Stimulated activated naive B cell treated with anti-CD40 and anti-IgM and Interleukin-4, amounts not matched to agents 10 μg/mL and 1 μg/mL and 100 μg/mL, for 72 hours (primary cell): ENCODE data around the gene PAK4.

ENCODE experiments used
- ATAC-seq, 2 donors: fragments of 150-1000 bp; cut with Tn5 transposase; replicated peaks; 2 replicates each; pipeline ENCODE4 v1.10.0; 2021; ENCODE audit warnings: moderate library complexity in 1 of 2
- DNase-seq: peaks from one replicate; pipeline ENCODE4 v3.0.0; 2021
- H3K27ac Mint-ChIP-seq: one replicate; pipeline ENCODE4 v1.8.0; 2022; ENCODE audit warnings: mild to moderate bottlenecking, mixed read lengths
- H3K27me3 Mint-ChIP-seq, 2 donors: one replicate each; pipeline ENCODE4 v1.8.0; 2022; ENCODE audit warnings: mixed read lengths in 2 of 2
- H3K36me3 Mint-ChIP-seq, 2 donors: one replicate each; pipeline ENCODE4 v1.8.0; 2022; ENCODE audit warnings: mixed read lengths in 2 of 2, mild to moderate bottlenecking in 1 of 2
- H3K4me1 Mint-ChIP-seq, 2 donors: one replicate each; pipeline ENCODE4 v1.8.0; 2022; ENCODE audit warnings: mixed read lengths in 2 of 2, mild to moderate bottlenecking in 1 of 2
- H3K4me3 Mint-ChIP-seq, 2 donors: one replicate each; pipeline ENCODE4 v1.8.0; 2022; ENCODE audit warnings: mild to moderate bottlenecking in 2 of 2, mixed read lengths in 2 of 2, moderate library complexity in 1 of 2
- H3K9me3 Mint-ChIP-seq, 2 donors: one replicate each; pipeline ENCODE4 v1.8.0; 2022; ENCODE audit warnings: mixed read lengths in 2 of 2, mild to moderate bottlenecking in 1 of 2

The PAK4 gene

GRCh38 chr19:39195755-39196154, 70.2 kb downstream of the PAK4 start:
- no peak for DNase-seq
- Mint-ChIP-seq H3K27ac (no peak overlapping the region), H3K4me1 (peaks cover 9 to 23% of the 10 kb centered on the region in 2 donors), H3K9me3 (no peaks in the 10 kb centered on the region), H3K27me3 (peaks cover 59 to 66% of the 10 kb centered on the region in 2 donors), H3K36me3 (no peaks in the 10 kb centered on the region), H3K4me3 (no peak overlapping the region)
- ATAC-seq, result no peak

GRCh38 chr19:39196320-39196719, 70.7 kb downstream of the PAK4 start:
- DNase-seq (no peak), ATAC-seq (peak in 1 of 2 donors; percentile 9)
- Mint-ChIP-seq H3K27me3 (peaks cover 64 to 68% of the 10 kb centered on the region in 2 donors), H3K27ac (no peak overlapping the region), H3K36me3 (no peaks in the 10 kb centered on the region), H3K4me1 (peaks cover 9 to 23% of the 10 kb centered on the region in 2 donors), H3K9me3 (no peaks in the 10 kb centered on the region), H3K4me3 (no peak overlapping the region)

GRCh38 chr19:39196860-39197562, 71.4 kb downstream of the PAK4 start, which contains the start of gene NCCRP1:
TSS of gene NCCRP1 (plus strand) at chr19:39196964. CDS start at chr19:39196983, 19 bp downstream.
- Mint-ChIP-seq H3K27me3 (peaks cover 71 to 75% of the 10 kb centered on the region in 2 donors), H3K4me3 (peak within 1 kb of the TSS; percentile 22 to 42), H3K27ac (peak within 1 kb of the TSS; percentile 4), H3K36me3 (no peaks in the 10 kb centered on the region), H3K4me1 (peaks cover 9 to 23% of the 10 kb centered on the region in 2 donors), H3K9me3 (no peaks in the 10 kb centered on the region)
- DNase-seq, result no peak
- peak; percentile 26 to 29 for ATAC-seq

GRCh38 chr19:39197808-39198207, 72.2 kb downstream of the PAK4 start:
- Mint-ChIP-seq H3K27ac (peak overlapping the region; percentile 4), H3K9me3 (no peaks in the 10 kb centered on the region), H3K4me3 (no peak overlapping the region), H3K4me1 (peaks cover 9 to 23% of the 10 kb centered on the region in 2 donors), H3K27me3 (peaks cover 77 to 83% of the 10 kb centered on the region in 2 donors), H3K36me3 (no peaks in the 10 kb centered on the region)
- ATAC-seq, result no peak
- DNase-seq, result no peak

GRCh38 chr19:39199025-39199424, 73.4 kb downstream of the PAK4 start:
- peak in 1 of 2 donors; percentile 48 for ATAC-seq
- Mint-ChIP-seq H3K27ac (no peak overlapping the region), H3K4me3 (no peak overlapping the region), H3K4me1 (peaks cover 9 to 23% of the 10 kb centered on the region in 2 donors), H3K9me3 (no peaks in the 10 kb centered on the region), H3K27me3 (peaks cover 81 to 87% of the 10 kb centered on the region in 2 donors), H3K36me3 (no peaks in the 10 kb centered on the region)
- no peak for DNase-seq

- H3K4me1 Mint-ChIP-seq, result peaks cover 9 to 23% of the 10 kb centered on the region in 2 donors
Observed at GRCh38 chr19:39200066-39200802, 74.6 kb downstream of the PAK4 start.

GRCh38 chr19:39200803-39201115, 75.2 kb downstream of the PAK4 start:
- Mint-ChIP-seq H3K27me3 (peaks cover 79 to 89% of the 10 kb centered on the region in 2 donors), H3K9me3 (no peaks in the 10 kb centered on the region), H3K36me3 (no peaks in the 10 kb centered on the region), H3K4me3 (no peak overlapping the region), H3K27ac (no peak overlapping the region), H3K4me1 (peaks cover 9 to 18% of the 10 kb centered on the region in 2 donors)
- no peak for DNase-seq
- ATAC-seq, result no peak

More at GRCh38 chr19:39200066-39200802, 74.6 kb downstream of the PAK4 start:
- no peaks in the 10 kb centered on the region for H3K9me3 Mint-ChIP-seq
- ATAC-seq (no peak), DNase-seq (no peak)
- no peak overlapping the region for H3K27ac Mint-ChIP-seq
- H3K4me3 Mint-ChIP-seq, result no peak overlapping the region
- no peaks in the 10 kb centered on the region for H3K36me3 Mint-ChIP-seq
- H3K27me3 Mint-ChIP-seq, result peaks cover 81 to 92% of the 10 kb centered on the region in 2 donors

GRCh38 chr19:39202998-39203355, 77.4 kb downstream of the PAK4 start:
- no peak overlapping the region for H3K27ac Mint-ChIP-seq
- peaks cover 0 to under 1% of the 10 kb centered on the region in 2 donors for H3K4me1 Mint-ChIP-seq
- DNase-seq (no peak), ATAC-seq (no peak)
- H3K4me3 Mint-ChIP-seq, result no peak overlapping the region
- no peaks in the 10 kb centered on the region for H3K9me3 Mint-ChIP-seq
- H3K36me3 Mint-ChIP-seq, result no peaks in the 10 kb centered on the region
- peaks cover 71 to 82% of the 10 kb centered on the region in 2 donors for H3K27me3 Mint-ChIP-seq

GRCh38 chr19:39203372-39204341, 78.1 kb downstream of the PAK4 start, which contains the start of gene SYCN:
TSS of gene SYCN (minus strand) at chr19:39204263. CDS start at chr19:39204254, 9 bp downstream.
- H3K4me3 Mint-ChIP-seq, result no peak within 1 kb of the TSS

GRCh38 chr19:39205449-39205764, 79.8 kb downstream of the PAK4 start:
- no peak overlapping the region for H3K4me3 Mint-ChIP-seq
- no peak overlapping the region for H3K27ac Mint-ChIP-seq
- no peak for DNase-seq
- H3K4me1 Mint-ChIP-seq, result no peaks in the 10 kb centered on the region
- peaks cover 52 to 60% of the 10 kb centered on the region in 2 donors for H3K27me3 Mint-ChIP-seq
- no peaks in the 10 kb centered on the region for H3K9me3 Mint-ChIP-seq
- no peaks in the 10 kb centered on the region for H3K36me3 Mint-ChIP-seq
- ATAC-seq, result no peak

More at GRCh38 chr19:39203372-39204341, 78.1 kb downstream of the PAK4 start, which contains the start of gene SYCN:
- no peak for ATAC-seq
- H3K36me3 Mint-ChIP-seq, result no peaks in the 10 kb centered on the region
- no peak within 1 kb of the TSS for H3K27ac Mint-ChIP-seq
- peaks cover 64 to 75% of the 10 kb centered on the region in 2 donors for H3K27me3 Mint-ChIP-seq
- H3K9me3 Mint-ChIP-seq, result no peaks in the 10 kb centered on the region
- DNase-seq, result no peak
- H3K4me1 Mint-ChIP-seq, result no peaks in the 10 kb centered on the region

- DNase-seq (no peak), ATAC-seq (no peak)
- H3K27me3 Mint-ChIP-seq, result peaks cover 44 to 53% of the 10 kb centered on the region in 2 donors
- H3K4me1 Mint-ChIP-seq, result no peaks in the 10 kb centered on the region
- H3K4me3 Mint-ChIP-seq, result no peak overlapping the region
- no peaks in the 10 kb centered on the region for H3K9me3 Mint-ChIP-seq
- H3K27ac Mint-ChIP-seq, result no peak overlapping the region
- no peaks in the 10 kb centered on the region for H3K36me3 Mint-ChIP-seq
Observed at GRCh38 chr19:39206122-39206521, 80.5 kb downstream of the PAK4 start.

- no peaks in the 10 kb centered on the region for H3K9me3 Mint-ChIP-seq
- no peak for DNase-seq
- no peak overlapping the region for H3K4me3 Mint-ChIP-seq
- H3K27me3 Mint-ChIP-seq, result peaks cover 34 to 41% of the 10 kb centered on the region in 2 donors
- H3K36me3 Mint-ChIP-seq, result no peaks in the 10 kb centered on the region
- H3K4me1 Mint-ChIP-seq, result no peaks in the 10 kb centered on the region
- ATAC-seq, result no peak
- no peak overlapping the region for H3K27ac Mint-ChIP-seq
Observed at GRCh38 chr19:39207293-39207836, 81.8 kb downstream of the PAK4 start.

- H3K4me1 Mint-ChIP-seq, result no peaks in the 10 kb centered on the region
- H3K36me3 Mint-ChIP-seq, result no peaks in the 10 kb centered on the region
- H3K4me3 Mint-ChIP-seq, result no peak overlapping the region
- DNase-seq, result no peak
- ATAC-seq, result no peak
- peaks cover 25 to 32% of the 10 kb centered on the region in 2 donors for H3K27me3 Mint-ChIP-seq
- no peaks in the 10 kb centered on the region for H3K9me3 Mint-ChIP-seq
- no peak overlapping the region for H3K27ac Mint-ChIP-seq
Observed at GRCh38 chr19:39208175-39208795, 82.7 kb downstream of the PAK4 start.
